Amniotic stem cell (primary cell): ENCODE data around the gene RNF212.

ENCODE experiments used
- DNase-seq: peaks from one replicate; lab custom pipeline; 2025; lab: John Stamatoyannopoulos, UW

RNF212 gene

DNA sequence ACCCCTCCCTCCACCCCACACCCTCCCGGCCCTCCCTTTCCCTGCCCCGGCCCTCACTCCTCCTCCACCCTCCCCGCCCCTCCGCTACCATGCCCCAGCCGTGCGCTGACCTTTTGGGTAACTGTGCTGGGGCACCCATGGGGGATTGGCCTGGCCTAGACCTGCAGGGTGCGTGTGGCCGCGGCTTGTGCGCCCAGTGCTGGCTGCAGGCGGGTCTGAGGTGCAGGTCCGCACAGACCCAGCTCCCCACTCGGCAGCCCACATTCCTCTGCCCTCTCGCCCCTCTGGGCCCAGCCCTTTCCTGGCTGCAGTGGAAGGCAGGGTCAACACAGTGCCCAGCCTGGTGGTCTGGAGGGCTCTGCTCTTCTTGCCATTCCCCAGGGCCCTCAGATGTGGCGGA lies 77.3 kb downstream of the RNF212 start:
- DNase-seq: no peak

DNA sequence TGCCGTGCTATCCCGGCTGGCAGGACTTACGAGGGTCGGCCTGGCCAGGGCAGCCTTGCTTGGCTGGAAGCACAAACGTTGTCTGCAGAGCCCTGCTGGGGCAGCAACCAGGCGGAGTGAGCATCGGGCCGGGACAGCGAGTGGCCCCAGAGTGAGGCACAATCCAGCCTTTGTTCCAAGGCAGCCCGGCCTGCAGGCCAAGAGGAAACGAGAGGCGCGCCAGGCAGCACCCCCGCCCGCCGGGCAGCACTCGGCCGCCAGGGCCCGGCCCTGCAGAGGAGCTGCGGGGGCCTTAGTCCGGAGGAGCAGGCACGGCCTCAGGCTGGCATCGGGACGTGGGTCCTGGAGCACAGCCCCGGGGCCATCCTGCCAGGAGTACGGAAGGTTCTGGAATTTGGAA lies 77.9 kb downstream of the RNF212 start:
- DNase-seq: no peak

DNA sequence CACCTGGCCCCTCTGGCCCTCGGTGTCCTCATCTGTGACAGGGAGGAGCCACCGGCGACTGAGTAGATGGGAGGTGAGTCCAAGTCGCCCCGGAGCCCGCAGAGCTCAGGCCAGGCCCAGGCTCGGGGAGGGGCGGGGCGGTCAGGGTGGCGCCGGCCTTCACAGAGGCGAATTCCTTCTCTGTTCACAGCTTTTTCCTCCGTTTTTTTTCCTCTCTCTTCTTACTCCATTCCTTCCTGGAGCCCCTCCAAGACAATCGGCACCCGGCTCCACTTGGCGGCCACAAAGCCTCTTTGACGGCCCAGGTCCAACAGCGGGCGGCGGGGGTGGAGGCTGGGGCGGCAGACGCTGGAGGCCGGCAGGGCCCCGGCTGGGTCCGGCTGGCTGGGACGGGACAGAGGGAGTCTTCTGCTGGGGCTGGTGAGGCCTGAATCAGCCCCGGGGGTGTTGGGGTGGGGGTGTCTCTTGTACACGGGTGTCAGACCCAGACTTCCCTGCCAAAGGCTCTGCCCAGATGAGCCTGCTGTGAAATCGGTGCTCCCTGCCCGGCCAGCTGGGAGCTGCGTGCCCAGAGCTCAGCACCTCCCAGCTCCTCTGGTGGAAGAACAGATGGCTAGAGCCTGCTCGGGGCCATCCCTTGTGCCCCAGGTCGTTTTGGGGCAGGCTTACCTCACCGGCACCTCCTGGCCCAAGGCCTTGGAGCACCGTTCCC lies 79.4 kb downstream of the RNF212 start:
- no peak for DNase-seq

- no peak for DNase-seq
These were observed 80.5 kb downstream of the RNF212 start for GRCh38 chr4:1032861-1033260.

DNA sequence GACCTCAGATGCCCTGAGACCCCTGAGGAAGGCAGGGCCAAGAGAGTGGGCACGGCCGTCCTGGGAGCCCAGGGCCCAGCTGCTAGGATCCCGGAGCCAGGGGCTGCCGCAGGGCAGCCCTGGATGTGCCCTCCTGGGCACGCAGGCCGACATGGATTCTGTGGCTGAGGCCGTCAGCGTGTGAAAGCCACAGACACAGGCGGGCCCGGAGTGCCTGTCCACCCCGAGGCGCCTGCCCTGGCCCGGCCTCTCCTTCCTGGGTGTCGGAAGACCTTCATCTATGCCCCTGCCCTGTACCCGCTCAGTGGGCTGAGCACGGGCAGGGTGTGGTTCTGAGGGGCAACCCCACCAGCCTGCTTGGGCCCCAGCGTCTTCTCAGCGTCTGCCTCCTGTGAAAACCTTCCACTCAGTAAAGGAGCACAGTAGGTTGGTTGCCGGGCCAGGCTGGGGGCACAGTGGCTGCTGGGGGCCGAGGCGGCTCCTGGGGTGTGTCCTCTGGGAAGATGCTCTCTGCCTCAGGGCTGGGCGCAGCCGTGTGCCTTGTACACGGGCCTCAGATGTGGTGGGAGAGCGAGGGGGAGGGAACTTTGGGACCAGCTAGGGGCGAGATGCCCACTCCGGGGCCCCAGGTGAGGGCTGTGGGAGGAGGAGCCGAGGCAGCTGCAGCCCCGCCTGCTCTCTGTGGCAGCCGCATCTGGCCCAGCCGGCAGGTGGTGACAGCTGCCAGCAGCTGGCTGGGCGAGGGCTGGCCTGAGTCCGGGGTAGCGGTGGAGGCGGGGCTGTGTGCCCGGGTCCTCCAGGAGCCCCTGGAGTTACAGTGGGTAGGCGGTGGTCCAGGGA lies 81.2 kb downstream of the RNF212 start:
- no peak for DNase-seq

DNA sequence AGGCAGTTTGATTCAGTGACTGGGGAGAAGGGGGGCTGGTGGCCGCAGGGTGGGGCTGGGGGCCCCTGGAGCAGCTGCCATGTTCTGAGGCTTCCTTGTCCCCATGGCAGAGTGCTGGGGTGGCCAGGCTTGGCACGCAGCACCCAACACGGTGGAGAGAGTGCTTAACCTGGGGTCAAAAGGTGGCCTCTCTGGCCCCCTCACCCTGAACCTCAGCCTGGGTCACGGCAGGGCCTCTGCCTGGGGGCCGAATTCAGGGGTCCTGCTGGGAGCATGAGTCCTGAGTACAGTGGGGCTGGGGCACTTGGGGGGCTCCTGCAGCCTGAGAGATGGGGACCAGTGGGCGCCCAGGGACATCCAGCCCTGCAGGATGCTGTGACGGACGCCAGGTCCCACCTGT lies 82.0 kb downstream of the RNF212 start:
- DNase-seq: no peak

- no peak for DNase-seq
These were observed 82.8 kb downstream of the RNF212 start for GRCh38 chr4:1030559-1030958.

DNA sequence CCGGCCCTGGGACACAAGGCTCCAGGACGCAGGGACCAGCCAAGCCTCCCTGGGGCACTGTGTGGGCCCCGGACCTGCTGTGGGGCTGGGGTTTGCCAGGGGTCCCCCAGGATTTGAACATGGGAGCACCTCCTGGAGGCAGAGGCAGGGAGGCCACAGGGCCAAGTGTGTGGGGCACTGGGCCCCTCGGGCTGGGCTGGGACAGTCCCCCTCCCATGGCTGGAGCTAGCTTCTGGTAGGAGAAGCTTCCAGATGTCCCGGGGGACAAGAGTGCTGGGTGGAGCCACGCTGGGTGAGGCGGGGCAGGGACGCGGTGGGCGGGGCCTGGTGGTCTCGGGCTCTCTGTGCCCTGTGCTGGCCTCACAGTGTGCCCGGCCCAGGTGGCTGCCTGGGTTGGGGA lies 83.3 kb downstream of the RNF212 start:
- no peak for DNase-seq

DNA sequence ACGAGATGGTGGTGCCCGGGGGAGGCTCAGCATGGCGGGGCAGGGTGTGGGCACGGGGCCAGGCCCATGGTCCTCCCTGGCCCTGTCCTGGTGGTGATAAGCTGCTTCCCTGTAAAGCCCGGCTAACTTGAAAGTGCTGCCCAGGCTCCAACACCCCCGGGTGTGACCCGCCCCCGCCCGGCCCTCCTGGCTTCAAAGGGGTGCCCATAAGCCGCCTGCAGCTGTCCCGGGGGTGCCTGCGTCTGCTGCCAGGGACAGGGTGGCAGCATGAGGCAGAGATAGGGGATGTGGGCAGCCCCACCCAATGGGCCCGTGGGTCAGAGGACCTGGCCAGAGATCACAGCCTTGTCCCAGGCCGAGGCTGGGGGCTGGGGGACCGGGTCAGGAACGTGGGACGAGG lies 83.8 kb downstream of the RNF212 start:
- no peak for DNase-seq

- DNase-seq: no peak
These were observed 84.7 kb downstream of the RNF212 start for GRCh38 chr4:1028574-1029220.

DNA sequence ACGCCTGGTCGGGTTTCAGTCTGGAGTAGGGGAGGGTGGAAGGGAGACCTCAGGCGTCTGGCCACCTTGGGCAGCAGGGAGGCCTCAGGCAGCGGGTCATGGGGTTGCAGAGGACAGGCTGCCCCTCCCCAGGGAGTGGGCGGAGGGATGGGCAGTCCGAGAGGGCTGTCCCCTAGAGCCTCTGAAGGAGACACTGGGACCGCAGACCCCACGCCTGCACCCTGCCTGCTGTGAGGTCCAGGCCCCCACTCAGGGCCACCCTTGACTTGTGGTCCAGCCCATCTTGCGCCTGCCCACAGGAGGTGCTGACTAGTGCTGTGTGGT lies 85.5 kb downstream of the RNF212 start:
- DNase-seq: no peak

DNA sequence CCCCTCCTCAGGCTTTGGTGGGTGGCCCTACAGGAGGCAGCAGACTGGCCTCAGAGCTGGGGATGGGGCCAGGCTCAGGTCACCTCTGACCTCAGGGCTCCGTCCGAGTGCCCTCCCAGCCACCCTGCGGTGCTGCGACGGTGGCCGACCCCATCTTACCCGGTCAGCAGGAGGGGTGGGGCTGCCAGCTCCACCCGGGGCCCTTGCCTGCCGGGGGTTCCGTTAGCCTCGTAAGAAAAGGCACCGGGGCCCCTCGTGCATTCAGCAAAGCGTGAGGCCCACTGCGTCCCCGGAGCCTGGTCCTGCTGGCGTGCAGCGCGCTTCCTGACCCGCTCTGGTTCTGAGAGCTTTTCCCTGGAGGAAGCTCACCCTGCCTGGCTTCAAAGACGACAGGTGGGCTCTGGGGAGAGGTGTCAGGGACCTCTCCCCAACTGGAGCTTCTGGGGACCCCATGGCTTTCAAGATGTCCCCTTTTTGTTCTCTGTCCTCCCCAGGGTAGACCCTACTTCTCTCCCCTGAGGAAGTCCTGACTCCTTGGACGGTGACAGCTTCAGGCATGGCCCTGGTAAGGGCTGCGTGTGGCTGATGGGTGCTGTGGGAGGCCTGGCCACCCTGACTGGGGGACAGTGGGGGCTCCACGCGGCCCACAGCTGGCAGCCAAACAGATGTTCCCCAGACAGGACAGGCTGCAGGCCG lies 86.0 kb downstream of the RNF212 start:
- DNase-seq: no peak

- DNase-seq: no peak
These were observed 87.2 kb downstream of the RNF212 start for GRCh38 chr4:1026115-1026514.

DNA sequence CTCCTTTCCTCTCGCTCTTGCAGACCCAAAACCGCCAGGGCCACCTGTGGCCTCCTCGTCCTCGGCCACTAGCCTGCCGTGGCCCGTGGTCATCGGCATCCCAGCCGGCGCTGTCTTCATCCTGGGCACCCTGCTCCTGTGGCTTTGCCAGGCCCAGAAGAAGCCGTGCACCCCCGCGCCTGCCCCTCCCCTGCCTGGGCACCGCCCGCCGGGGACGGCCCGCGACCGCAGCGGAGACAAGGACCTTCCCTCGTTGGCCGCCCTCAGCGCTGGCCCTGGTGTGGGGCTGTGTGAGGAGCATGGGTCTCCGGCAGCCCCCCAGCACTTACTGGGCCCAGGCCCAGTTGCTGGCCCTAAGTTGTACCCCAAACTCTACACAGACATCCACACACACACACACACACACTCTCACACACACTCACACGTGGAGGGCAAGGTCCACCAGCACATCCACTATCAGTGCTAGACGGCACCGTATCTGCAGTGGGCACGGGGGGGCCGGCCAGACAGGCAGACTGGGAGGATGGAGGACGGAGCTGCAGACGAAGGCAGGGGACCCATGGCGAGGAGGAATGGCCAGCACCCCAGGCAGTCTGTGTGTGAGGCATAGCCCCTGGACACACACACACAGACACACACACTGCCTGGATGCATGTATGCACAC lies 88.3 kb downstream of the RNF212 start:
- DNase-seq: no peak

DNA sequence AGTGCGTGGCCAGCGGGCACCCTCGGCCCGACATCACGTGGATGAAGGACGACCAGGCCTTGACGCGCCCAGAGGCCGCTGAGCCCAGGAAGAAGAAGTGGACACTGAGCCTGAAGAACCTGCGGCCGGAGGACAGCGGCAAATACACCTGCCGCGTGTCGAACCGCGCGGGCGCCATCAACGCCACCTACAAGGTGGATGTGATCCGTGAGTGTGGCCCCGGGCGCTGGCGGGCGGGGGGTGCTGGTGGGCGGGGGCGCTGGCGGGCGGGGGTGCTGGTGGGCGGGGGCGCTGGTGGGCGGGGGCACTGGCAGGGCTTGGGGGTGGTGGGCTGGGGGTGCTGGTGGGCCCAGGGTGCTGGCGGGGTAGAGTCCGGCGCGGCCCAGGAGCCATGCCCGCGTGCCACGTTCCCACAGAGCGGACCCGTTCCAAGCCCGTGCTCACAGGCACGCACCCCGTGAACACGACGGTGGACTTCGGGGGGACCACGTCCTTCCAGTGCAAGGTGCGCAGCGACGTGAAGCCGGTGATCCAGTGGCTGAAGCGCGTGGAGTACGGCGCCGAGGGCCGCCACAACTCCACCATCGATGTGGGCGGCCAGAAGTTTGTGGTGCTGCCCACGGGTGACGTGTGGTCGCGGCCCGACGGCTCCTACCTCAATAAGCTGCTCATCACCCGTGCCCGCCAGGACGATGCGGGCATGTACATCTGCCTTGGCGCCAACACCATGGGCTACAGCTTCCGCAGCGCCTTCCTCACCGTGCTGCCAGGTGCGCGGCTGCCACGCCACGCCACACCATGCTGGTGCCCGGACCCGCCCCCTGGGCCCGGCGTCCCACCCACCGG lies 89.2 kb downstream of the RNF212 start:
- DNase-seq: no peak

DNA sequence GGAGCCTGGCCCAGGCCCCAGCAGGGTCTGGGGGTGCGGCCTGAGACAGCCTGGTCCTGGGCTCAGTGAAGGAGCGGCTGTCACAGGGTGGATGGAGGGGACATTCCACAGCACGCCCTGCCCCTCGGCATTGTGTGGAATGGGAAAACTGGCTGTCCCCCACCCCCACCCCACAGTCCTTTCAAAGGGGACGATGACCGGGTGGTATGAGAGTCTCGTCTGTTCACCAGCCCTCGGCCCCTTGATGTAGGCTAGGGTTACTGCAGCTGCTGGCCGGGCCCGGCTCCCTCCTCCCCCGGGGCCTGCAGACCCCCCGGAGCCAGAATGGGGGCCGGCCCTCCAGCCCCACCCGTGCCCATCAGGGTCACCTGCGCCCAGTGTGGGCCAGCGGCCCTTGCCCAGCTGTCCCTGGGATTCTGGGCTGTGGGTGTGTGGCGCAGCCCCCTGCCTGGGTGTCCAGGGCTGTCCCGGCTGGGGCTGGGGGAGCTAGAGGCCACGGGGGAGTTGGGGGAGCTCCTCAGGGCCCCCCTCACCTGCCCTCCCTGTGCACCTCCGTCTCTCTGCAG lies 90.2 kb downstream of the RNF212 start:
- DNase-seq: no peak

GRCh38 chr4:1022739-1023066 lies 90.7 kb downstream of the RNF212 start:
- no peak for DNase-seq

GRCh38 chr4:1022051-1022738 lies 91.2 kb downstream of the RNF212 start:
- no peak for DNase-seq
